HL-60 (cell line): ENCODE results near the gene DPYD.

Source experiments
- GABPA ChIP-seq: IDR thresholded peaks from 2 replicates; pipeline ENCODE4 v1.6.1; 2012; ENCODE audit warnings: low read depth
- POLR2AphosphoS5 ChIP-seq: IDR thresholded peaks from 2 replicates; pipeline ENCODE4 v1.6.1; 2012; ENCODE audit warnings: low read depth
- SPI1 ChIP-seq: IDR thresholded peaks from 2 replicates; pipeline ENCODE4 v1.6.1; 2012; ENCODE audit warnings: low read depth, mild to moderate bottlenecking, borderline replicate concordance
- TF ChIP-seq, protein P1 (sequence below): IDR thresholded peaks from one replicate; pipeline ENCODE4 v1.5.1; 2011; ENCODE audit warnings: low read length, control low read depth, inconsistent platforms; ENCODE audit not compliant: insufficient read depth
- TF ChIP-seq, protein P2 (sequence below): IDR thresholded peaks from 2 replicates; pipeline ENCODE4 v1.6.1; 2012; ENCODE audit warnings: low read depth; ENCODE audit not compliant: insufficient replicate concordance

DNA sequence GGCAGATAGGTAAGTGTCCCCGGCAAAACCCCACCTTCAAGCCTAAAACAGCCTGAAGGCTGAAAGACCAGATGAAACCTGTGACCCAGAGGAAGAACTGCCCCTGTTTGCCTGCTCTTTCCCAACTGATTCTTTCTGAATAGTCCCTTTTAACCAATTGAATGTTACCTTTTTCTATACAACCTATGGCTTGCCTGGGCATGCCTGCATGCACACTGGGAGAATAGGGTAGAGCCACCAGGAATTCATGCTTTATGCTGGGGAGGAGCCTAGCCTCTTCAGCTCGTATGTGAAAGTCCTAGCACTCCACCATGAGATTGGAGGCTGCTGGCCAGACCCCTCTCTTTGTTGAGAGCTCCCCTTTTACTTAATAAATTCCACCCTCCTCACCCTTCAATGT is 859.2 kb downstream of the DPYD start:
- TF ChIP-seq, protein P1, sequence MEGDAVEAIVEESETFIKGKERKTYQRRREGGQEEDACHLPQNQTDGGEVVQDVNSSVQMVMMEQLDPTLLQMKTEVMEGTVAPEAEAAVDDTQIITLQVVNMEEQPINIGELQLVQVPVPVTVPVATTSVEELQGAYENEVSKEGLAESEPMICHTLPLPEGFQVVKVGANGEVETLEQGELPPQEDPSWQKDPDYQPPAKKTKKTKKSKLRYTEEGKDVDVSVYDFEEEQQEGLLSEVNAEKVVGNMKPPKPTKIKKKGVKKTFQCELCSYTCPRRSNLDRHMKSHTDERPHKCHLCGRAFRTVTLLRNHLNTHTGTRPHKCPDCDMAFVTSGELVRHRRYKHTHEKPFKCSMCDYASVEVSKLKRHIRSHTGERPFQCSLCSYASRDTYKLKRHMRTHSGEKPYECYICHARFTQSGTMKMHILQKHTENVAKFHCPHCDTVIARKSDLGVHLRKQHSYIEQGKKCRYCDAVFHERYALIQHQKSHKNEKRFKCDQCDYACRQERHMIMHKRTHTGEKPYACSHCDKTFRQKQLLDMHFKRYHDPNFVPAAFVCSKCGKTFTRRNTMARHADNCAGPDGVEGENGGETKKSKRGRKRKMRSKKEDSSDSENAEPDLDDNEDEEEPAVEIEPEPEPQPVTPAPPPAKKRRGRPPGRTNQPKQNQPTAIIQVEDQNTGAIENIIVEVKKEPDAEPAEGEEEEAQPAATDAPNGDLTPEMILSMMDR: no peak
- TF ChIP-seq POLR2AphosphoS5: no peak
- TF ChIP-seq, protein P2, sequence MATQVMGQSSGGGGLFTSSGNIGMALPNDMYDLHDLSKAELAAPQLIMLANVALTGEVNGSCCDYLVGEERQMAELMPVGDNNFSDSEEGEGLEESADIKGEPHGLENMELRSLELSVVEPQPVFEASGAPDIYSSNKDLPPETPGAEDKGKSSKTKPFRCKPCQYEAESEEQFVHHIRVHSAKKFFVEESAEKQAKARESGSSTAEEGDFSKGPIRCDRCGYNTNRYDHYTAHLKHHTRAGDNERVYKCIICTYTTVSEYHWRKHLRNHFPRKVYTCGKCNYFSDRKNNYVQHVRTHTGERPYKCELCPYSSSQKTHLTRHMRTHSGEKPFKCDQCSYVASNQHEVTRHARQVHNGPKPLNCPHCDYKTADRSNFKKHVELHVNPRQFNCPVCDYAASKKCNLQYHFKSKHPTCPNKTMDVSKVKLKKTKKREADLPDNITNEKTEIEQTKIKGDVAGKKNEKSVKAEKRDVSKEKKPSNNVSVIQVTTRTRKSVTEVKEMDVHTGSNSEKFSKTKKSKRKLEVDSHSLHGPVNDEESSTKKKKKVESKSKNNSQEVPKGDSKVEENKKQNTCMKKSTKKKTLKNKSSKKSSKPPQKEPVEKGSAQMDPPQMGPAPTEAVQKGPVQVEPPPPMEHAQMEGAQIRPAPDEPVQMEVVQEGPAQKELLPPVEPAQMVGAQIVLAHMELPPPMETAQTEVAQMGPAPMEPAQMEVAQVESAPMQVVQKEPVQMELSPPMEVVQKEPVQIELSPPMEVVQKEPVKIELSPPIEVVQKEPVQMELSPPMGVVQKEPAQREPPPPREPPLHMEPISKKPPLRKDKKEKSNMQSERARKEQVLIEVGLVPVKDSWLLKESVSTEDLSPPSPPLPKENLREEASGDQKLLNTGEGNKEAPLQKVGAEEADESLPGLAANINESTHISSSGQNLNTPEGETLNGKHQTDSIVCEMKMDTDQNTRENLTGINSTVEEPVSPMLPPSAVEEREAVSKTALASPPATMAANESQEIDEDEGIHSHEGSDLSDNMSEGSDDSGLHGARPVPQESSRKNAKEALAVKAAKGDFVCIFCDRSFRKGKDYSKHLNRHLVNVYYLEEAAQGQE: no peak
- no peak for TF ChIP-seq SPI1
- TF ChIP-seq GABPA: no peak
